Endothelial cell of umbilical vein (primary cell): ENCODE measurements around the gene NR2C2.

Source experiments
- CTCF ChIP-seq, 2 donors: IDR thresholded peaks; 1 replicate in 1 of 2; 2 replicates in 1 of 2; pipeline ENCODE4 v1.5.1; 2011; ENCODE audit warnings: low read length in 2 of 2, mild to moderate bottlenecking in 2 of 2, moderate library complexity in 2 of 2, control low read depth in 1 of 2, inconsistent platforms in 1 of 2, low read depth in 1 of 2; ENCODE audit not compliant: insufficient read depth in 1 of 2; ENCODE audit errors: extremely low read depth in 1 of 2
- EZH2 ChIP-seq: IDR thresholded peaks from 2 replicates; pipeline ENCODE4 v1.6.1; 2012; ENCODE audit warnings: borderline replicate concordance, low read depth, mild to moderate bottlenecking, moderate library complexity, low read length, inconsistent platforms; ENCODE audit not compliant: severe bottlenecking
- FOS ChIP-seq: IDR thresholded peaks from 2 replicates; pipeline ENCODE4 v1.6.1; 2011; ENCODE audit warnings: mild to moderate bottlenecking, low read length, moderate library complexity, borderline replicate concordance; ENCODE audit not compliant: insufficient read depth
- JUN ChIP-seq: IDR thresholded peaks from 2 replicates; pipeline ENCODE4 v1.6.1; 2011; ENCODE audit warnings: borderline replicate concordance, low read depth; ENCODE audit not compliant: insufficient read length, insufficient read depth
- MAX ChIP-seq: IDR thresholded peaks from 2 replicates; pipeline ENCODE4 v1.6.1; 2011; ENCODE audit not compliant: insufficient read depth, insufficient read length
- MYC ChIP-seq: IDR thresholded peaks from one replicate; pipeline ENCODE4 v1.6.1; 2011; ENCODE audit warnings: mild to moderate bottlenecking, low read depth, low read length
- POLR2A ChIP-seq: IDR thresholded peaks from 2 replicates; pipeline ENCODE4 v1.6.1; 2012; ENCODE audit warnings: low read depth, mild to moderate bottlenecking, control low read depth, low read length
- POLR2AphosphoS5 ChIP-seq: IDR thresholded peaks from 2 replicates; pipeline ENCODE4 v1.6.1; 2012; ENCODE audit warnings: low read depth, mild to moderate bottlenecking, control low read depth, low read length, moderate library complexity; ENCODE audit not compliant: insufficient read depth

- no peak for TF ChIP-seq CTCF (IDR thresholded peaks at IDR 0.05; ENCODE audit: extremely low read depth in 1 of 2, insufficient read depth in 1 of 2, low read depth in 1 of 2, low read length in 2 of 2)
- no peak for TF ChIP-seq EZH2
- TF ChIP-seq POLR2AphosphoS5, result no peak
- TF ChIP-seq POLR2A, result no peak
- no peak for TF ChIP-seq MAX
- TF ChIP-seq MYC, result no peak
- no peak for TF ChIP-seq FOS
- no peak for TF ChIP-seq JUN
Observed at GRCh38 chr3:14913071-14913925, 34.1 kb upstream of the NR2C2 start.
